ENCODE results near the gene ECI2.

- TF ChIP-seq CTCF (IDR thresholded peaks at IDR 0.05) = no peak
- no peak for TF ChIP-seq POLR2A (IDR thresholded peaks at IDR 0.05)
Observed at GRCh38 chr6:4125500-4125899, 9.9 kb downstream of the ECI2 start.

Measured in breast epithelium (tissue), 3 donors.